PC-3 (cell line): ENCODE data around the gene FDXR. TPM values are rescaled to one million over a fixed set of nuclear protein-coding genes. Genes with fewer than 3 reads are reported as not detected.

Experiments used
- ATAC-seq: fragments of 200-7000 bp; cut with Tn5 transposase; 2 replicates; pipeline ENCODE4 v1.9.1; 2020; ENCODE audit warnings: mild to moderate bottlenecking, moderate library complexity
- BruUV-seq: library from RNA; stranded (reverse); fragments of 400-500 nt; replicated peaks from 2 replicates; lab custom pipeline; 2021; lab: Mats Ljungman, UMichigan
- CTCF ChIA-PET: fragments of 300-600 bp; sonication (Branson Sonifier 250); formaldehyde crosslinking; loops from one replicate; lab custom pipeline; 2022; ENCODE audit warnings: antibody characterized with exemption; lab: Charles Lee
- POLR2A ChIA-PET: fragments of 300-600 bp; sonication (Branson Sonifier 250); formaldehyde crosslinking; loops from one replicate; lab custom pipeline; 2022; ENCODE audit warnings: antibody characterized with exemption; ENCODE audit not compliant: unreplicated experiment; lab: Charles Lee
- DNase-seq: peaks from one replicate; pipeline ENCODE4 v3.0.0-alpha.2; 2015
- H2AFZ ChIP-seq: fragments of 300-600 bp; sonication (generic); 2 replicates; pipeline ENCODE4 v1.6.0; 2016; ENCODE audit warnings: antibody characterized with exemption, low read length
- H3F3A ChIP-seq: fragments of 300-600 bp; sonication (generic); one replicate; pipeline ENCODE4 v1.6.0; 2017; ENCODE audit warnings: antibody characterized with exemption, low read length, control low read depth, mild to moderate bottlenecking; ENCODE audit not compliant: unreplicated experiment
- H3K27ac ChIP-seq: fragments of 300-600 bp; sonication (generic); 2 replicates; pipeline ENCODE4 v1.5.1; 2016; ENCODE audit warnings: mild to moderate bottlenecking, low read length
- H3K27me3 ChIP-seq: fragments of 300-600 bp; sonication (generic); 2 replicates; pipeline ENCODE4 v1.6.1; 2016; ENCODE audit warnings: low read length, mixed read lengths
- H3K36me3 ChIP-seq: fragments of 300-600 bp; sonication (generic); 2 replicates; pipeline ENCODE4 v1.6.1; 2016; ENCODE audit warnings: low read depth, mixed run types, low read length, mixed read lengths
- H3K4me1 ChIP-seq: fragments of 300-600 bp; sonication (generic); 2 replicates; pipeline ENCODE4 v1.5.1; 2016; ENCODE audit warnings: low read length; ENCODE audit not compliant: insufficient read depth
- H3K4me2 ChIP-seq: fragments of 300-600 bp; sonication (generic); 2 replicates; pipeline ENCODE4 v1.6.0; 2016; ENCODE audit warnings: low read length
- H3K4me3 ChIP-seq: fragments of 300-600 bp; sonication (generic); 2 replicates; pipeline ENCODE4 v1.5.1; 2016; ENCODE audit warnings: mild to moderate bottlenecking, low read length, mixed read lengths
- H3K79me2 ChIP-seq: fragments of 300-600 bp; sonication (generic); 2 replicates; pipeline ENCODE4 v1.6.1; 2017; ENCODE audit warnings: low read length, mixed read lengths
- H3K9ac ChIP-seq: fragments of 300-600 bp; sonication (generic); 2 replicates; pipeline ENCODE4 v1.6.0; 2016; ENCODE audit warnings: mild to moderate bottlenecking, low read length
- H3K9me2 ChIP-seq: fragments of 300-600 bp; sonication (generic); replicated peaks from 2 replicates; pipeline ENCODE4 v1.6.1; 2016; ENCODE audit warnings: mixed run types, low read length, mixed read lengths
- H3K9me3 ChIP-seq: fragments of 300-600 bp; sonication (generic); 2 replicates; pipeline ENCODE4 v1.6.1; 2016; ENCODE audit warnings: low read length, mixed read lengths
- H4K20me1 ChIP-seq: fragments of 300-600 bp; sonication (generic); 2 replicates; pipeline ENCODE4 v1.6.1; 2016; ENCODE audit warnings: low read length, mixed read lengths
- EZH2 ChIP-seq: fragments of 300-600 bp; sonication (generic); IDR thresholded peaks from one replicate; pipeline ENCODE4 v1.6.1; 2017; ENCODE audit warnings: antibody characterized with exemption, mild to moderate bottlenecking, low read length; ENCODE audit not compliant: unreplicated experiment
- EZH2phosphoT487 ChIP-seq: fragments of 300-600 bp; sonication (generic); IDR thresholded peaks from 2 replicates; pipeline ENCODE4 v1.6.1; 2018; ENCODE audit warnings: mild to moderate bottlenecking, antibody characterized with exemption, low read length, borderline replicate concordance
- intact Hi-C: fragments of 100-400 bp; cut with micrococcal nuclease; formaldehyde crosslinking; loops from 2 replicates; pipeline ENCODE4 v1.9.0; 2023
- total RNA-seq: library from RNA; depleted of rRNA; stranded (reverse); fragments of >200 nt; gene quantifications from 2 replicates; pipeline ENCODE4 v1.2.3, GENCODE V29; 2014
- TF ChIP-seq, protein P1 (sequence below): fragments of 300-600 bp; sonication (generic); conservative IDR thresholded peaks from 2 replicates; pipeline ENCODE4 v1.5.1; 2017; ENCODE audit warnings: antibody characterized with exemption, low read depth, mild to moderate bottlenecking, low read length

Gene FDXR
- total RNA-seq, 1 experiment from 2014 or later: 28.1 TPM

DNA sequence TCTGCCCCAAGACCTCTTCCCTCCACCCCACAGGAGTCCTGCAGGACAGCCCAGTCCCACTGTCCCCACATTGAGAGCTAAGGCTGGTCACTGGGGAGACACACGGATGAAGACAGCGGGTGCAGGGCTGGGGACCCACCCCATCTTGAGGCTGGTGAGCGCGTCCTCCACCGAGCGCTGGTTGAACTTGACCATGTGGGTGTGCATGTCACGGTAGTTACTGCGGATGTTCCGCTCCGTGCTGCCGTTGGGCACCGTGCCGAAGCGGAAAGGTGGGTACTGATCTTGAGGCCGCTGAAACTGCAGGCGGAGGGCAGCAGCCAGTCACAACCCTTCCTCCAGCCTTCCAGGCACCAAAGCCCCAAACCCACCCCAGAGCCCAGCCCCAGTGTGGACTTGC, 26.2 kb downstream of the FDXR start:
- no peaks in the 10 kb centered on the region for H3K9me2 ChIP-seq
- no peaks in the 10 kb centered on the region for H3K79me2 ChIP-seq
- no peaks in the 10 kb centered on the region for H3F3A ChIP-seq
- no peak for TF ChIP-seq EZH2
- TF ChIP-seq, protein P1, sequence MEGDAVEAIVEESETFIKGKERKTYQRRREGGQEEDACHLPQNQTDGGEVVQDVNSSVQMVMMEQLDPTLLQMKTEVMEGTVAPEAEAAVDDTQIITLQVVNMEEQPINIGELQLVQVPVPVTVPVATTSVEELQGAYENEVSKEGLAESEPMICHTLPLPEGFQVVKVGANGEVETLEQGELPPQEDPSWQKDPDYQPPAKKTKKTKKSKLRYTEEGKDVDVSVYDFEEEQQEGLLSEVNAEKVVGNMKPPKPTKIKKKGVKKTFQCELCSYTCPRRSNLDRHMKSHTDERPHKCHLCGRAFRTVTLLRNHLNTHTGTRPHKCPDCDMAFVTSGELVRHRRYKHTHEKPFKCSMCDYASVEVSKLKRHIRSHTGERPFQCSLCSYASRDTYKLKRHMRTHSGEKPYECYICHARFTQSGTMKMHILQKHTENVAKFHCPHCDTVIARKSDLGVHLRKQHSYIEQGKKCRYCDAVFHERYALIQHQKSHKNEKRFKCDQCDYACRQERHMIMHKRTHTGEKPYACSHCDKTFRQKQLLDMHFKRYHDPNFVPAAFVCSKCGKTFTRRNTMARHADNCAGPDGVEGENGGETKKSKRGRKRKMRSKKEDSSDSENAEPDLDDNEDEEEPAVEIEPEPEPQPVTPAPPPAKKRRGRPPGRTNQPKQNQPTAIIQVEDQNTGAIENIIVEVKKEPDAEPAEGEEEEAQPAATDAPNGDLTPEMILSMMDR: no peak
- DNase-seq (no peak), ATAC-seq (no peak)
- H2AFZ ChIP-seq: no peak overlapping the region
- BruUV-seq: no TSS peak
- no peaks in the 10 kb centered on the region for H3K9me3 ChIP-seq
- H3K27ac ChIP-seq: no peak overlapping the region
- no peak overlapping the region for H3K9ac ChIP-seq
- CTCF ChIA-PET: no interaction called here
- POLR2A ChIA-PET: no interaction called here
- intact Hi-C loops: no loop called here
- H3K4me3 ChIP-seq: no peak overlapping the region
- no peak overlapping the region for H3K4me2 ChIP-seq
- H3K4me1 ChIP-seq: peaks cover 6% of the 10 kb centered on the region; the same call in 1 of the 2 replicates
- peaks cover 8% of the 10 kb centered on the region for H3K27me3 ChIP-seq
- no peaks in the 10 kb centered on the region for H4K20me1 ChIP-seq
- no peaks in the 10 kb centered on the region for H3K36me3 ChIP-seq

DNA sequence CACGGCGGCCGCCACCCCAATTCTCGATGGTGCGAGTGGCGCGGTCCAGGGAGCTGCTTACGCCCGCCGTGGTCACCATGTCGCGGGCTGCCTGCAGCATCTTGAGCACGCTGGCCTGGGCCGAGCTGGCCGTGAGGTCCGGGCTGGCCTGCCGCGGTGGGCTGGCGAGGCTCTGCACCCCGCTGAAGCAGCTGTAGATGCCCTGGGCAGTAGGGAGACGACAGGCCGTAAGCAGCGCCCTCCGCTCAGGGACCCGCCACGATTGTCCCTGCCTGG, 29.5 kb downstream of the FDXR start:
- POLR2A ChIA-PET: interaction anchor here (0.6 to 0.9 kb wide), 3 partner anchors 30 to 169 kb away, joined by 4 to 7 read pairs (median 4); partner anchors contain the start of genes FDXR and MRPL58
- no peaks in the 10 kb centered on the region for H4K20me1 ChIP-seq
- H3K4me3 ChIP-seq: no peak overlapping the region
- H3F3A ChIP-seq: no peaks in the 10 kb centered on the region
- H3K9ac ChIP-seq: no peak overlapping the region
- no peaks in the 10 kb centered on the region for H3K9me3 ChIP-seq
- DNase-seq: no peak
- H3K4me2 ChIP-seq: no peak overlapping the region
- H3K79me2 ChIP-seq: no peaks in the 10 kb centered on the region
- intact Hi-C loops: loop anchor here (1.0 kb wide), 1 partner anchor 17 kb away; no protein-coding TSS in a partner anchor
- no peak overlapping the region for H3K27ac ChIP-seq
- CTCF ChIA-PET: interaction anchor here (0.6 to 1.6 kb wide), 6 partner anchors 9 to 30 kb away, joined by 3 to 17 read pairs (median 4); partner anchors contain the start of gene FDXR
- no TSS peak for BruUV-seq
- no peaks in the 10 kb centered on the region for H3K36me3 ChIP-seq
- no peaks in the 10 kb centered on the region for H3K27me3 ChIP-seq
- ATAC-seq: no peak
- no peaks in the 10 kb centered on the region for H3K9me2 ChIP-seq
- H2AFZ ChIP-seq: no peak overlapping the region
- H3K4me1 ChIP-seq: peaks cover 6% of the 10 kb centered on the region; the same call in 1 of the 2 replicates
- TF ChIP-seq EZH2: no peak
- TF ChIP-seq, protein P1: no peak
- no peak for TF ChIP-seq EZH2phosphoT487

DNA sequence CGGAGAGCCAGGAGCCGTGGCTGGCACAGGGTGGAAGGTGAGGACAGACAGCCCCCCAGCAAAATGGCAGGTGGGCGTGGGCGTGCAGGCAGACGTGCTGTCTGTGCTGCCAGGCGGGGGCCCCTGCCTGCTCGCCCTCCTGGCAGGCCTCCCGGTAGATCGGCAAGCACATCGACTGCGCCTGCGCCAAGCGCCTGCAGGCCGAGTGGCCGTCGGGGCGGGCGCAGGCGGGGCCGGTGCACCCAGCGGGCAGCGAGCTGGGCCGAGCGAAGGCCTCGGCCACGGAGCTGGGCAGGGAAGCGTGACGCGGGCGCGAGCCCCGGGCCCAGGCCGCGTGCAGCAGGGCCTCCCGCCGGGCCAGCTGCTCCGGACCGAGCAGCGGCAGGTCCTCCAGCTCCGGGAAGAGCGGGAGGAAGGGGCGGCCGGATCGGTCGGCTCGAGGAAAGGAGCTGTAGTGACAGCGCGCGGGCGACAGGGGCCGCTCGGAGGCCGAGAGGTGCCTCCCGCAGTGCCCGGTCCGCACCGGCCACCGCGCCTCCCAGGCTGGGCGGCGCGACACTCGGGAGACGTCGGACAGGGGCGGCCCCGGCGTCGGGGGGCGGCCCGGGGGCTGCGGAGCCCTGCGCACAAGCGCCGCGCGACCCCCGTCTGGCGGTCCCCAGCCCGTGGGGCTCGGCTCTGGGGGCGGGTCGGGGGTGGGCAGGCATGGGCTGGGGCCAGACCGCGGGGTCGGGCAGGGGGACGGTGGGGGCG, 30.0 kb downstream of the FDXR start:
- POLR2A ChIA-PET: interaction anchor here (0.6 to 0.7 kb wide), 4 partner anchors 17 to 239 kb away, joined by 3 to 7 read pairs (median 4); partner anchors contain the start of genes FDXR and MRPL58
- Histone ChIP-seq H4K20me1 (no peaks in the 10 kb centered on the region), H3K9me3 (no peaks in the 10 kb centered on the region), H3K36me3 (no peaks in the 10 kb centered on the region), H3K4me3 (peak overlapping the region; percentile 71), H3K4me1 (peaks cover 6% of the 10 kb centered on the region; the same call in 1 of the 2 replicates), H3F3A (no peaks in the 10 kb centered on the region), H3K4me2 (peak overlapping the region; percentile 79), H3K79me2 (no peaks in the 10 kb centered on the region), H3K27me3 (no peaks in the 10 kb centered on the region), H3K9me2 (no peaks in the 10 kb centered on the region), H3K9ac (peak overlapping the region; percentile 65; the same call in 1 of the 2 replicates), H2AFZ (peak overlapping the region; percentile 79), H3K27ac (no peak overlapping the region)
- intact Hi-C loops: loop anchor here (1.0 kb wide), 1 partner anchor 18 kb away; no protein-coding TSS in a partner anchor
- DNase-seq (peak; percentile 82), ATAC-seq (peak; percentile 90)
- no TSS peak for BruUV-seq
- TF ChIP-seq EZH2 (no peak), EZH2phosphoT487 (no peak)
- TF ChIP-seq, protein P1: peak; percentile 61
- CTCF ChIA-PET: interaction anchor here (0.5 to 1.6 kb wide), 7 partner anchors 9 to 347 kb away, joined by 3 to 17 read pairs (median 4); partner anchors contain the start of gene FDXR
